BE2C (cell line): ENCODE data around the gene COL17A1.

Source experiments
- DNase-seq: peaks from one replicate; pipeline ENCODE4 v3.0.0-alpha.2; 2020
- H3K27me3 ChIP-seq: fragments of 250-450 bp; sonication (Bioruptor Pico); 2 replicates; pipeline ENCODE4 v1.5.1; 2020; ENCODE audit warnings: mild to moderate bottlenecking
- H3K36me3 ChIP-seq: fragments of 250-450 bp; sonication (Bioruptor Pico); 2 replicates; pipeline ENCODE4 v1.5.1; 2020; ENCODE audit warnings: mild to moderate bottlenecking
- H3K4me1 ChIP-seq: fragments of 250-450 bp; sonication (Bioruptor Pico); 2 replicates; pipeline ENCODE4 v1.5.1; 2020
- H3K4me3 ChIP-seq: 2 replicates; pipeline ENCODE4 v1.5.1; 2011; ENCODE audit warnings: low read depth, low read length
- H3K9me3 ChIP-seq: fragments of 250-450 bp; sonication (Bioruptor Pico); 2 replicates; pipeline ENCODE4 v1.5.1; 2020
- TF ChIP-seq, protein P1 (sequence below): IDR thresholded peaks from 2 replicates; pipeline ENCODE4 v1.5.1; 2012; ENCODE audit warnings: mild to moderate bottlenecking, low read depth, low read length

COL17A1 gene

DNA sequence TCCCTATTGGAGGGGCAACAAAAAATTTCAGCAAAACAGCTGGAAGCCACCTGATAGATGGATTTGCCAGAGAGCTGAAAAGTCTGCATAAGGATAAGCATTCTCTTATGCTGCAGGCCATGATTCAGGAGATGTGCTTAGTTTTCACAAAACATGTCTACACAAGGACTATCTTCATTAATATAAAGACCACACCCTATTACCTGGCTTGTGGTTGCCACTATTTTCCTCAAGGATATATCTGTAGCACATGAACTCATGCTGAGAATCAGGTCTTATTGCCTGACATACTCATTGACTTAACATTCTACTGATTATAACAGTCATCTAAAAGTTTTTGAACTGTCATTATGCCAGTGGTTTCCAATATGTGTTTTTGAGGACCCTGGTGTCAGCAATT lies 7.1 kb upstream of the COL17A1 start:
- TF ChIP-seq, protein P1, sequence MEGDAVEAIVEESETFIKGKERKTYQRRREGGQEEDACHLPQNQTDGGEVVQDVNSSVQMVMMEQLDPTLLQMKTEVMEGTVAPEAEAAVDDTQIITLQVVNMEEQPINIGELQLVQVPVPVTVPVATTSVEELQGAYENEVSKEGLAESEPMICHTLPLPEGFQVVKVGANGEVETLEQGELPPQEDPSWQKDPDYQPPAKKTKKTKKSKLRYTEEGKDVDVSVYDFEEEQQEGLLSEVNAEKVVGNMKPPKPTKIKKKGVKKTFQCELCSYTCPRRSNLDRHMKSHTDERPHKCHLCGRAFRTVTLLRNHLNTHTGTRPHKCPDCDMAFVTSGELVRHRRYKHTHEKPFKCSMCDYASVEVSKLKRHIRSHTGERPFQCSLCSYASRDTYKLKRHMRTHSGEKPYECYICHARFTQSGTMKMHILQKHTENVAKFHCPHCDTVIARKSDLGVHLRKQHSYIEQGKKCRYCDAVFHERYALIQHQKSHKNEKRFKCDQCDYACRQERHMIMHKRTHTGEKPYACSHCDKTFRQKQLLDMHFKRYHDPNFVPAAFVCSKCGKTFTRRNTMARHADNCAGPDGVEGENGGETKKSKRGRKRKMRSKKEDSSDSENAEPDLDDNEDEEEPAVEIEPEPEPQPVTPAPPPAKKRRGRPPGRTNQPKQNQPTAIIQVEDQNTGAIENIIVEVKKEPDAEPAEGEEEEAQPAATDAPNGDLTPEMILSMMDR, result no peak
- H3K4me3 ChIP-seq, result no peak overlapping the region
- no peaks in the 10 kb centered on the region for H3K36me3 ChIP-seq
- no peaks in the 10 kb centered on the region; the same call in 1 of the 2 replicates for H3K9me3 ChIP-seq
- H3K4me1 ChIP-seq, result no peaks in the 10 kb centered on the region
- DNase-seq, result no peak
- no peaks in the 10 kb centered on the region; the same call in 1 of the 2 replicates for H3K27me3 ChIP-seq

DNA sequence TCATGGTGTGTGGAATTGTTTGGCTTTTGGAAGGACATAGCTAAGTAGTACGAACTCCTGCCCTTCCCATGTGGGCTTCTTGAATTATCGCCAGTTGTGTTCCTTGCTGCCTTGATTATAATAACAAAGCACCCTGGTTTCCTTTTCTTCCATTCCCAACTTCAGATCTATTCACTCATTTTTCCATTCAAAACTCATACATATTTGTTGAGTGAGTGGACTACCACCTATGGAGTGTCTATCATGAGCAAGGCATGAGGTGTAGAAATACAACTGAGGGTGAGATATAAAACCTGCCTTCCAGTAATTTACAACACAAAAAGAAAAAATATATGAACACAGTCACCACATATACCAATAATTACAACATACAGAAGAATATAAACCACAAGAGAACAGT lies 4.9 kb upstream of the COL17A1 start:
- Histone ChIP-seq H3K27me3 (no peaks in the 10 kb centered on the region; the same call in 1 of the 2 replicates), H3K36me3 (no peaks in the 10 kb centered on the region), H3K9me3 (no peaks in the 10 kb centered on the region), H3K4me1 (no peaks in the 10 kb centered on the region), H3K4me3 (no peak overlapping the region)
- DNase-seq, result no peak
- TF ChIP-seq, protein P1, result no peak

DNA sequence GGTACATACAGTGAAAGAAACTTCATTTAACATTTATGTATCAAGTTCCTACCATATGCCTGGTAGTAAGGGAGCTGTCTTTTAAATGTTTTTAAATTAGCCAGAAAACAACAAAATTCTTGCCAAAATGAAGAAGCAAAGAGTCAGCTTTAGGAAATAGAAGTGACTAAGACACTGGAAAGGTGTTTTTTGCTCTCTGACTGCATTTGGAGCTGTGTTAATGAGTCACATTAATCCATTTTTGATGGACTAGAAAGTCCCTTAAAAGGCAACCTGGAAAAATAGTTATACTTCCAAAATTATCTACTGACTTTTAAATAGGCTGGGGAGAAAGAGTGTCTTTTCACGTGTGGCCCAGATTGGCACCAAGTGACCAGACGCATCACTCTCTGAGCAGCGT lies 3.9 kb upstream of the COL17A1 start:
- TF ChIP-seq, protein P1, result no peak
- no peak for DNase-seq
- H3K9me3 ChIP-seq, result no peaks in the 10 kb centered on the region

DNA sequence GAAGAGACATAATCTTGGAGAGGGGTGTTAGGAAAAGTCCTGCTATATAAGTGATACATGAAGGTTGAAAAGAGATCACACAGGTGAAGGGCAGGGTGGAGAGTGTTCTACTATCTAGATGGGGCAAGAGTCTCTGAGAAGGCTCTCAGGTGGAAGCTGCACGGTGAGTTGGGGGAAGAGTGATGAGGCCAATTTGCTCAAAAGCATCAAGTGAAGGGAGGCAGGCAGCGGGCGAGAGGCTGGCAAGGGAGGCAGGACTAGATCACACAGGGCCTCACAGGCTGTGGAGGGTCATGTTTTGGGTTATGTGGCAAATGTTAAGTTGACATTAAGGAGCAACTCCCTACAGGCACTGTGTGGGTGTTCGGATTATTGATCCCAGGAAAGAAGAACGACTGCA lies 2.6 kb upstream of the COL17A1 start:
- DNase-seq, result no peak
- TF ChIP-seq, protein P1, result no peak
- no peaks in the 10 kb centered on the region for H3K36me3 ChIP-seq
- no peaks in the 10 kb centered on the region for H3K4me1 ChIP-seq
- no peaks in the 10 kb centered on the region; the same call in 1 of the 2 replicates for H3K27me3 ChIP-seq
- H3K4me3 ChIP-seq, result no peak overlapping the region
- H3K9me3 ChIP-seq, result no peaks in the 10 kb centered on the region

More for the DNA sequence above, 3.9 kb upstream of the COL17A1 start:
- Histone ChIP-seq H3K4me3 (no peak overlapping the region), H3K27me3 (no peaks in the 10 kb centered on the region; the same call in 1 of the 2 replicates), H3K4me1 (no peaks in the 10 kb centered on the region), H3K36me3 (no peaks in the 10 kb centered on the region)

DNA sequence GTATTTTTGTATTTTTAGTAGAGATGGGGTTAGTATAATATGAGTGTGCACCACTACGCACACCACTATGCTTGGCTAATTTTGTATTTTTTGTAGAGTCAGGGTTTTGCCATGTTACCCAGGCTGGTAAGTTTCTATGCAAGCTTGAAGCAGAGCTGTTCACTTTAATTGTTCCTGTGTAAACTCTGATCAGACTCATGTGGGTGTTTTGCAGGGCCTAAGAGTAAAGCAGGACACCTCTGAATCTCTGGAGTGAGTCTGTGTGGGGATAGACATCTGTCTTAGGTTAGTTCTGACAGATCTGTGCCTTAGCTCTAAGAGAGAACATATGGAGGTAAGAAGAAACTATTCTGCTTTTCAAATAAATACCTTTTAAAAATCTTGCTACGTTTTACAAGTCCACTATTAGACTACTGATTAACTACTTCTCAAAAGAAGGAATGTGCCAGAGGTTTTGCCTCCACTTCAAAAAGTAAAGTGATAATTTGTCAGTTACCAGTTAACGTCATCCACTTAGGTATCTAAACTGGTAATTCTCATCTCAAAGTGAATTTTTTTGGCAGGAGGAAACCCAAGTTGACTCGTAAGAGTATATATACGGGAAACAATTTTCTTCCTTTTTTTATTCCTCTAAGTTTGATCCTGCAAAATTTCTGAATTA lies 1.1 kb downstream of the COL17A1 start:
- DNase-seq, result no peak
- Histone ChIP-seq H3K4me3 (no peak overlapping the region), H3K4me1 (no peaks in the 10 kb centered on the region), H3K36me3 (no peaks in the 10 kb centered on the region), H3K9me3 (no peaks in the 10 kb centered on the region), H3K27me3 (no peaks in the 10 kb centered on the region)
- TF ChIP-seq, protein P1, result no peak

DNA sequence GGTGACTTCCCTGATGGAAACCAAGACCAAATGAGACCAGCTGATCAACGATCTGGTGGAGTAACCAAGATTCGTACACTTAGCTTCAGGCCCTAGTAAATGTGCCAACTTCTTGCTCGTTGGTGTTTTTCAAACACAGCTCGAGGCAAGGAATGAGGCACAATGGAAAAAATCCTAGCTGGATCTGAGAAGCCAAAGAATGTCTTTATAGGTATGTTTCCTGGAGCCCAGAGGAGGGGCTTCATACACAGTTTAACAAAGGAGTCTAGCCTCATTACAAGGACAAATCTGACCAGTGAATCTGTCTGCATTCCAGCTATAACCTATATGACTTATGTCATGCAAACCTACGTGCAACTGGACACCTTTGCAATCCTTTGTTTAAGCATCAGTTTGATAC lies 3.7 kb downstream of the COL17A1 start:
- TF ChIP-seq, protein P1, result no peak
- Histone ChIP-seq H3K27me3 (no peaks in the 10 kb centered on the region), H3K4me1 (no peaks in the 10 kb centered on the region)

More for the DNA sequence above, 3.7 kb downstream of the COL17A1 start:
- no peaks in the 10 kb centered on the region for H3K9me3 ChIP-seq
- H3K4me3 ChIP-seq, result no peak overlapping the region
- H3K36me3 ChIP-seq, result no peaks in the 10 kb centered on the region
- DNase-seq, result no peak
